Measurements from ENCODE around the gene CTIF.

The CTIF gene

DNA sequence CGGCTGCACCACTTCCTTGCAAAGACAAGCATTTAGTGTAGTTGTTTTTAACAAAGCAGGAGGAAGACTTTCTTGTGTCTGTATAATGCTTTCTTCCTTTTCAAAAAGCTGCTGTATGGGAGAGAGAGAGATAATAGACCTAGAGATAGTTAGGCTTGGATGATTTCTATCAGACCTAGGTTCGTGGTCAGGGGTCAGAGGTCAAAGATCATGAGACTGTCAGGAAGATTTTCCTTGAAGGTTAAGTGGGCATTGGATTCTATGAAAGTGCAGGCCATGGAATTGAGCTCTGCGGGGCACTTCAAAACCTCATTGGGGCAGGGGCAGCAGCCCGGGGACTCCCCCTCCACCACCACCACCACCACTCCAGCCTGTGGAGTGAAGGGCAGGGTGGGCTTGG is 164.6 kb downstream of the CTIF start:
- Histone ChIP-seq H3K4me1 (ENCODE audit: insufficient read depth, low read length) (peaks cover 2% of the 10 kb centered on the region; the same call in 1 of the 2 replicates), H3K9ac (ENCODE audit: low read depth, low read length) (no peak overlapping the region), H3K27me3 (ENCODE audit: insufficient read depth, low read length) (no peaks in the 10 kb centered on the region), H3K4me3 (ENCODE audit: low read length) (no peak overlapping the region), H3K36me3 (ENCODE audit: insufficient read depth, low read depth, low read length) (no peaks in the 10 kb centered on the region), H3K27ac (ENCODE audit: low read length) (no peak overlapping the region), H3K9me3 (ENCODE audit: insufficient read depth, low read depth, low read length) (no peaks in the 10 kb centered on the region)

DNA sequence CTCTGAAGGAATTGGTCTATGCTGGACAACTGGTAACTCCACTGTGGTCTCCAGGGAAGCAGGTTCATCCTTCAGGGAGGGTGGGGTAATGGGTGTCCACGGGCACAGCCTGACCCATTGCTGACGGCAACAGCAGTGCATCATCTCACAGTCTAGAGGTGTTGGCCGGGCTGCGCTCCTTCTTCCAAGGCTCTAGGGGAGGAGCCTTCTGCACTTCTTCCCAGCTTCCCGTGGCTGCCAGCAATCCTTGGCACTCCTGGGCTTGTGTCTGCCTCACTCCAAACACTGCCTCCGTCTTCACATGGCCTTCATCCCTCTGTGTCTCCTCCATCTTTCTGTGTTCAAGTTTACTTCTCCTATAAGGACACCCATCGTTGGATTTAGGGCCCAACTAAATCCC is 166.2 kb downstream of the CTIF start:
- no peaks in the 10 kb centered on the region for H3K9me3 ChIP-seq (ENCODE audit: insufficient read depth, low read depth, low read length)
- H3K27ac ChIP-seq (ENCODE audit: low read length): no peak overlapping the region
- peaks cover 5% of the 10 kb centered on the region; the same call in 1 of the 2 replicates for H3K4me1 ChIP-seq (ENCODE audit: insufficient read depth, low read length)
- no peak overlapping the region for H3K4me3 ChIP-seq (ENCODE audit: low read length)
- H3K9ac ChIP-seq (ENCODE audit: low read depth, low read length): no peak overlapping the region
- no peaks in the 10 kb centered on the region for H3K36me3 ChIP-seq (ENCODE audit: insufficient read depth, low read depth, low read length)
- H3K27me3 ChIP-seq (ENCODE audit: insufficient read depth, low read length): no peaks in the 10 kb centered on the region

DNA sequence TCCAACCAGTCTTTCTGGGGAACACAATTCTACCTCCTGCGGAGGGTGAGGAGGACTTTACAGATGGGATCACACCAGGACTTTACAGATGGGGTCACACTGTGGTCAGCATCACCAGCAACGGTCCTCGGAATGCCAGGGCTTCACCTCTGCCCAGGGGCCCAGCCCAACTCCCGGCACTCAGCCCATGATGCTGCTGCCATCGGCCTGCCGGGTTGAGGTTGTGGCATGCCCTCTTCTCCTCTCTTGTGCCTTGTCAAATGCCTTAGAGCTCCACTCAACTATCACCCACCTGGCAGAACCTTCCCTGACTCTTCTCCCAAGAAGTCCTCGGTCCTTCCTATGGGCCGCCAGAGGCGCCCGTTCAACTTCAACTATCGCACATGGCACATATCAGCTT is 166.7 kb downstream of the CTIF start:
- Histone ChIP-seq H3K9ac (ENCODE audit: low read depth, low read length) (no peak overlapping the region), H3K4me3 (ENCODE audit: low read length) (no peak overlapping the region), H3K4me1 (ENCODE audit: insufficient read depth, low read length) (peaks cover 5% of the 10 kb centered on the region; the same call in 1 of the 2 replicates), H3K36me3 (ENCODE audit: insufficient read depth, low read depth, low read length) (no peaks in the 10 kb centered on the region), H3K9me3 (ENCODE audit: insufficient read depth, low read depth, low read length) (no peaks in the 10 kb centered on the region), H3K27ac (ENCODE audit: low read length) (no peak overlapping the region), H3K27me3 (ENCODE audit: insufficient read depth, low read length) (no peaks in the 10 kb centered on the region)

DNA sequence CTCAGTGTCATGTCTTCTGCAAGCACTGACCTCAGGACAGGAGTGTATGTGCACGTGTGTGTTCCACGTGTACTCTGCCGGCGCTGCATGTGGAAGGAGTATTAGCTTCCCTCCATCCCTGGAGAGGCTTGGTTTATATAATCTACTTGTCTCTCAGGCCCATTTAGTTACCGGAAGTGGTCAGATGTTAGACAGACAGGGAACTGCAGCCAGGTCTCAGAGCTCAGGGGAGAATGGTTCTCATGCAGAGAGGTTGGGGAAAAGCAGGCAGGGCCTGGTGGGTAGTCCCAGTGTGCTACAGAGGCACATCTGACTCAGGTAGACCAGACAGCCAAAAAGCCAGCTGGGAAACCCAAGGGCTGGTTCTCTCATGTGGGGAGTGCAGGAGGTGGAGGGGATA is 167.9 kb downstream of the CTIF start:
- H3K27ac ChIP-seq (ENCODE audit: low read length): no peak overlapping the region
- no peaks in the 10 kb centered on the region for H3K36me3 ChIP-seq (ENCODE audit: insufficient read depth, low read depth, low read length)
- no peaks in the 10 kb centered on the region for H3K27me3 ChIP-seq (ENCODE audit: insufficient read depth, low read length)
- no peak overlapping the region for H3K9ac ChIP-seq (ENCODE audit: low read depth, low read length)
- H3K4me3 ChIP-seq (ENCODE audit: low read length): no peak overlapping the region
- no peaks in the 10 kb centered on the region for H3K9me3 ChIP-seq (ENCODE audit: insufficient read depth, low read depth, low read length)
- peaks cover 5% of the 10 kb centered on the region; the same call in 1 of the 2 replicates for H3K4me1 ChIP-seq (ENCODE audit: insufficient read depth, low read length)

DNA sequence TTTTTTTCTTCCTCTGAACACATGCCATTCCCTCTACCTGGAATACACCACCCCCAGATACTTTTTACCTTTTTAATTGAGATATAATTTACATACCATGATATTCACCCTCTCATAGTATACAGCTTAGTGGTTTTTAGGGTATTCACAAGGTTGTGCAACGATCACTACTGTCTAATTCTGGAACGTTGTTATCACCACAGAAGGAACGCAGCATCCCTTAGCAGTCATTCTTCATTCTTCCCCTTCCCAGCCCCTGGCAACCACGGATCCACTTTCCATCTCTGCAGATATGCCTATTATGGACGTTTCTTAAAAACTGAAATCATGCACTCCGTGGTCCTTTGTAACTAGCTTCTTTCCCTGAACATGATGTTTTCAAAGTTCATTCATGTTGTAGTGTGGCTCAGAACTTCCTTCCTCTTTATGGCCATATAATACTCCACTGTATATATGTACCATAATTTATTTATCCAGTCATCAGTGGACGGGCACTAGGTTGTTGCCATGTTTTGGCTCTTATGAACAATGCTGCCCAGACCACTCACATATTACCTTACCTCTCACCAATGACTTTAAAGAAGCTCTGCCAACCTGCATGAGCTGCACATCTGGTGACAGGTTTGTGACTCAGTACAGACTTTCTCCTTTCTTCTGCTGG is 168.9 kb downstream of the CTIF start:
- Histone ChIP-seq H3K36me3 (ENCODE audit: insufficient read depth, low read depth, low read length) (no peaks in the 10 kb centered on the region), H3K4me3 (ENCODE audit: low read length) (no peak overlapping the region), H3K27me3 (ENCODE audit: insufficient read depth, low read length) (no peaks in the 10 kb centered on the region), H3K9me3 (ENCODE audit: insufficient read depth, low read depth, low read length) (no peaks in the 10 kb centered on the region), H3K9ac (ENCODE audit: low read depth, low read length) (no peak overlapping the region), H3K4me1 (ENCODE audit: insufficient read depth, low read length) (peaks cover 5% of the 10 kb centered on the region; the same call in 1 of the 2 replicates), H3K27ac (ENCODE audit: low read length) (no peak overlapping the region)

DNA sequence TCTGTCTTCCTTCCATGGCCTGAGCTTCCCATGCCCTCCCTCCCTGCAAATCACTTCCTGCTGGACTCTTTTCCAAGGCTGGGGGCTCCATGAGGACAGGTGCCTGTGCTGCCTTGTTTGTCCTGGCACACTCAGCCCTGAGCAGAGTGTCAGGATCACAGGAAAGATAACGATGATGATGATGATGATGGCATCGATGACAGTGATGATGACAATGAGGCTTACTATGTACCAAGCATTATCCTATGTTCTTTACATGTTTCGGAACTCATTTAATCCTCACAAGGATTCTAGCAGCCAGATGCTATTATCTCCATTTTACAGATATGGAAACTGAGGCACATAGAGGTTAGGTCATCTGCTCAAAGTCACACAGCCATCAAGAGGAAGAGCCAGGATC is 170.0 kb downstream of the CTIF start:
- Histone ChIP-seq H3K27me3 (ENCODE audit: insufficient read depth, low read length) (no peaks in the 10 kb centered on the region), H3K4me1 (ENCODE audit: insufficient read depth, low read length) (peaks cover 5% of the 10 kb centered on the region; the same call in 1 of the 2 replicates), H3K36me3 (ENCODE audit: insufficient read depth, low read depth, low read length) (no peaks in the 10 kb centered on the region), H3K9me3 (ENCODE audit: insufficient read depth, low read depth, low read length) (no peaks in the 10 kb centered on the region), H3K9ac (ENCODE audit: low read depth, low read length) (no peak overlapping the region), H3K4me3 (ENCODE audit: low read length) (no peak overlapping the region), H3K27ac (ENCODE audit: low read length) (no peak overlapping the region)

DNA sequence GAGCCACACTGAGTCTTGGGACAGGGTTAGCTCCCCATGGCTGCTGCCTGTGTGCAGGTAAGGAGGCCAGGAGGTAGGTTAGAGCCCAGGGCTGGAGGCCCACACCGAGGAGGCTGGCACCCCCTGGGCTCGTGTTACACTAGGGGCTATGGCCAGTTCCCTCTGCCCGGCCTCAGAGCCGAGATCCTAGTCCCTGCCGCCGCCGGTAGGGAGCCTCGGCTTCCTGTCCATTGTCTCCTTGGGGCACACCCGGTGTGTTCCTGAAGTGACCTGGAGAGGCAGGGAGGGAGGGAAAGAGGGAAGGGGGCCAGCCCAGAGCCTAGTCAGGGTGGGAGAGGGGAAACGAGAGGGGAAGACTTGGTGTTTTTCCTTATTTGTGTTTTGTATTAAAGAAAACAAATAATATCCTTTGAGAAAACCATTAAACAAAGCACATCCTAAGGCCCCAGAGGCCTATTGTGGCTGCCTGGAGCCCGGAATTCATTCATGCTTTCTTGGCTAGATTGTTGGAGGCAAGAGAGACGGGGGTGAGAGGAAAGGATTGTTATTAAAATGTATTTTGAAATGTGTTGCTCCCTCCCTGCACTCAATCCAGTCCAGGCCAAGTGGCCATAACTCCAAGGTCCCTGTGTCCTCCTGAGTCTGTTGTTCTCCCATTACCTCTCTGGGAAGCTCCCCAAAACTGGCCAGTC is 170.7 kb downstream of the CTIF start:
- Histone ChIP-seq H3K4me1 (ENCODE audit: insufficient read depth, low read length) (peaks cover 5% of the 10 kb centered on the region; the same call in 1 of the 2 replicates), H3K27me3 (ENCODE audit: insufficient read depth, low read length) (no peaks in the 10 kb centered on the region), H3K9ac (ENCODE audit: low read depth, low read length) (peak overlapping the region; percentile 39; the same call in 1 of the 2 replicates), H3K36me3 (ENCODE audit: insufficient read depth, low read depth, low read length) (no peaks in the 10 kb centered on the region), H3K9me3 (ENCODE audit: insufficient read depth, low read depth, low read length) (no peaks in the 10 kb centered on the region), H3K4me3 (ENCODE audit: low read length) (no peak overlapping the region), H3K27ac (ENCODE audit: low read length) (no peak overlapping the region)

DNA sequence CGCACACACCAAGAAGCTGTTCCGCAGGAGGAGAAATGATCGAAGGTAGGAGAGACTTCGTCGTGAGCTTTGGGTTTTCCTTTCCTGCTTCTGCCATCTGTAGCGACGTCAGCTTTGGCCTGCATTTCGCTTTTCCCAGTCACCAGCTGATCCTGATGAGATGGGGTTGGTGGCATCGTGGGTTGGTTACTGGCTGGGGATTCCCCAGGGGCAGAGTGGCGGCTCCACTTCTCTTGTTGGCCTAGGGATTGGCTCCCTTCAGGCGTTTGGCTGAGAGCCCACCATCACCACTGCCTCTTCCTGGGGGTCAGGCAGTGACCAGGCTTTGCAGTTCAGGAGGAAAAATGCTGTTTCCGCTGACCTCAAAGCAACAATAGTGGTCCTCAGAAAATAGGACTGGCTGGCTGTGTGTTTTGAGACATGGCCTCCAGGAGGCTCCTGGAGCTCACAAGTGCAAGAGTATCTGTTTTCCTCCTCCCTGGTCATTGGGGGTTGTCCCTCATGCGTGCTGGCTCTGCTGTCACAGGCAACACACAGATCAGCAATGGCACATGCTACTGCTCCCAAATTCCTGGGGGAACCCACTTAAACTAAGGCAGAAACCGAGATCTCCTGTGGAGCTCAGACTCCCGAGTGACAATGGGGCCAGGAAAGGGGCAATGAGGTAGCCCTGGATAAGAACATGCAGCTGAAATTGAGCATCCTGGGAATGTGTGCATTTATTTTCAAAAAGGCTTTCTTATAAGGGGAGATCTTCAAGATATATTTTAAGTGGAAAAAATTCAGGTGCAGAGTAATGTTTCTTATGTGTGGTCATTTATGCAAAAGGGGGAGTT is 173.0 kb downstream of the CTIF start:
- Histone ChIP-seq H3K27ac (ENCODE audit: low read length) (no peak overlapping the region), H3K9me3 (ENCODE audit: insufficient read depth, low read depth, low read length) (no peaks in the 10 kb centered on the region), H3K36me3 (ENCODE audit: insufficient read depth, low read depth, low read length) (no peaks in the 10 kb centered on the region), H3K27me3 (ENCODE audit: insufficient read depth, low read length) (no peaks in the 10 kb centered on the region), H3K4me3 (ENCODE audit: low read length) (no peak overlapping the region), H3K9ac (ENCODE audit: low read depth, low read length) (no peak overlapping the region), H3K4me1 (ENCODE audit: insufficient read depth, low read length) (peaks cover 10% of the 10 kb centered on the region; the same call in 1 of the 2 replicates)

DNA sequence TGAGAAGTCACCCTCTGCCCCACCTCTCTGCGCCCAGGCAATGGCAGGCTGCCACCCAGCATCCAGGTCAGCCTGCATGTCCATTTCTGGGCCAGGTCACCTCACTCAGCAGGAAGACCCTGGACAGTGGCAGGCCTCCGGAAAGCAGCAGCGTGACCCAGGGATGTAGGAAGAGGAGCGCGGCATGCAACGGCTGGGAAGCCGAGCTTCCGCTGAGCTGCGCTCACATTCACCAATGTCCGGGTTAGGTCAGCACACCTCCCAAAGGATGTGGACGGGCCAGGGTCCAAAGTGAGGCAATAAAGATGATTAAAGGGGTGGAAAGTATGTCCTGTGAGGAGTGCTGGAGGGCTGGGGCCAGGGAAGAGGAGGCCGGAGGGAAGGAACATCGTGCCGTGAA is 174.5 kb downstream of the CTIF start:
- Histone ChIP-seq H3K4me1 (ENCODE audit: insufficient read depth, low read length) (peaks cover 10% of the 10 kb centered on the region; the same call in 1 of the 2 replicates), H3K36me3 (ENCODE audit: insufficient read depth, low read depth, low read length) (no peaks in the 10 kb centered on the region), H3K4me3 (ENCODE audit: low read length) (no peak overlapping the region), H3K27ac (ENCODE audit: low read length) (no peak overlapping the region), H3K9me3 (ENCODE audit: insufficient read depth, low read depth, low read length) (no peaks in the 10 kb centered on the region), H3K27me3 (ENCODE audit: insufficient read depth, low read length) (no peaks in the 10 kb centered on the region), H3K9ac (ENCODE audit: low read depth, low read length) (no peak overlapping the region)

DNA sequence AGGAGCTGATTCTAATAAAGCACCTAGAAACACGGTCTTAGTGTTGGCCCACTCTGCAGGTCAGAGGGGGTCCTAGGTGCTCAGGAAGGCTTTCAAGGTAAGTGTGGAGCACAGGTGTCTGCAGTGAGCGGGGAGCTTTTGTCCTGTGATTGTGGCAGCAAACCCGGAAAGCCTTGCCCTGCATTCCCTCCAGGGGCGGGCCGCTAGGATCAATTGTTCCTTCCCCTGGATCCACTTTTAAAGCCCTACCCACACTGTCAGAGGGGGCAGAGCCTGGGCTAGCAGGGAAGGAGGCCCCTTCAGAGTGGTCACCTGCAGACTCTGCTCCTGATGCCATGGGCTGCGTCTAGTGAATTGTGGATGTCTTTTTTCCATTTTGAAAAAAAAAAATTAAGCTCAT is 176.0 kb downstream of the CTIF start:
- Histone ChIP-seq H3K4me3 (ENCODE audit: low read length) (no peak overlapping the region), H3K4me1 (ENCODE audit: insufficient read depth, low read length) (peaks cover 5% of the 10 kb centered on the region; the same call in 1 of the 2 replicates), H3K9ac (ENCODE audit: low read depth, low read length) (no peak overlapping the region), H3K36me3 (ENCODE audit: insufficient read depth, low read depth, low read length) (no peaks in the 10 kb centered on the region), H3K9me3 (ENCODE audit: insufficient read depth, low read depth, low read length) (no peaks in the 10 kb centered on the region), H3K27me3 (ENCODE audit: insufficient read depth, low read length) (no peaks in the 10 kb centered on the region), H3K27ac (ENCODE audit: low read length) (no peak overlapping the region)

DNA sequence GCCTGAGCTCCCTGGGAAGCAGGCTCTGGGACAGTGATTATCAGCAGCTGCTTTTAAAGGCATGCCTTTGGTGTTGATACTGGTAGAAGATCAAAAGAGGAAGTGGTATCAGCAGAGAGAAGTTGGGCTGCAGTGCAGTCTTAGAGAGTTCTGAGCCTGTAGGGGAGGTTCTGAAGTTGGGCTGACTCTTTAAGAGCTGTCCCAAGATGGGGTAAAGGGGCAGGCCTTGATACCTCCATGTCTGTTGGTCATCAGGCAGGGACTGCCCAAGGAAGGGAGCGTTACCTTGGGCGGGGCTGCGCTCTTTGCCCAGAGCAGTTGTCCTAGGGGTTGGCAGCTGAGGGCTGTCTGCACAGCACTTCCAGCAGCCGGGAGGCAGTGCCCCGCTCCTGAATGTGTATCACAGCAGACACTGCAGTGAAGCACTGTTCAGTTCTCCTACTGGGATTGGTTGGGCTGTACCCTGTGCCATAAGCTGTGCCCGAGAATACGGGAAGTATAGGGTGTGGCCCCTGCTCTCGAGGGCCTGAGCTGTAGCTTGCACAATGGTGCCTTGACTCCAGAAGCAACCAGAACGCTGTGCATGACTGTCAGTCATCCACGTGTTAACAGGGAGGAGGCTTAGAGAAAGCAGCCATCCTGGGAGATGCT is 177.0 kb downstream of the CTIF start:
- Histone ChIP-seq H3K4me3 (ENCODE audit: low read length) (no peak overlapping the region), H3K9ac (ENCODE audit: low read depth, low read length) (no peak overlapping the region), H3K36me3 (ENCODE audit: insufficient read depth, low read depth, low read length) (no peaks in the 10 kb centered on the region), H3K4me1 (ENCODE audit: insufficient read depth, low read length) (peaks cover 5% of the 10 kb centered on the region; the same call in 1 of the 2 replicates), H3K27ac (ENCODE audit: low read length) (no peak overlapping the region), H3K27me3 (ENCODE audit: insufficient read depth, low read length) (no peaks in the 10 kb centered on the region), H3K9me3 (ENCODE audit: insufficient read depth, low read depth, low read length) (no peaks in the 10 kb centered on the region)

Data from iPS-20b (cell line).